A673 (cell line): Measurements from ENCODE around the gene DLG2. TPM values are rescaled to one million over a fixed set of nuclear protein-coding genes. Genes with fewer than 3 reads are reported as not detected.
A peak's percentile ranks its signal among the peaks of the same experiment; 100 is the strongest.

Experiments
- BruUV-seq: library from RNA; stranded (reverse); fragments of 400-500 nt; replicated peaks from 2 replicates; lab custom pipeline; 2021; lab: Mats Ljungman, UMichigan
- CTCF ChIA-PET: fragments of 300-600 bp; sonication (Branson Sonifier 250); formaldehyde crosslinking; loops from one replicate; lab custom pipeline; 2022; ENCODE audit warnings: antibody characterized with exemption; lab: Charles Lee
- POLR2A ChIA-PET: fragments of 300-600 bp; sonication (Branson Sonifier 250); formaldehyde crosslinking; loops from one replicate; lab custom pipeline; 2022; ENCODE audit warnings: antibody characterized with exemption; ENCODE audit not compliant: low non-redundant PET; lab: Charles Lee
- DNase-seq: peaks from one replicate; pipeline ENCODE4 v3.0.0-alpha.2; 2015; ENCODE audit warnings: low spot score
- H3K27ac ChIP-seq: fragments of 200-600 bp; sonication (generic); 2 replicates; pipeline ENCODE4 v1.5.1; 2016; ENCODE audit warnings: mixed run types, low read depth, mild to moderate bottlenecking, mixed read lengths, antibody characterized with exemption, low read length; ENCODE audit not compliant: poor library complexity, severe bottlenecking
- H3K27me3 ChIP-seq: fragments of 200-600 bp; sonication (generic); replicated peaks from 2 replicates; pipeline ENCODE4 v1.6.1; 2017; ENCODE audit warnings: mixed run types, low read depth, mild to moderate bottlenecking, mixed read lengths, antibody characterized with exemption, low read length; ENCODE audit not compliant: insufficient read depth, poor library complexity
- H3K36me3 ChIP-seq: fragments of 200-600 bp; sonication (generic); 2 replicates; pipeline ENCODE4 v1.6.1; 2016; ENCODE audit warnings: mixed run types, mild to moderate bottlenecking, mixed read lengths, antibody characterized with exemption, low read length; ENCODE audit not compliant: insufficient read depth, poor library complexity, severe bottlenecking
- H3K4me1 ChIP-seq: fragments of 200-600 bp; sonication (generic); 2 replicates; pipeline ENCODE4 v1.6.1; 2017; ENCODE audit warnings: mixed run types, mild to moderate bottlenecking, mixed read lengths, antibody characterized with exemption, low read length; ENCODE audit not compliant: insufficient read depth, poor library complexity, severe bottlenecking
- H3K4me3 ChIP-seq: fragments of 200-600 bp; sonication (generic); 2 replicates; pipeline ENCODE4 v1.5.1; 2016; ENCODE audit warnings: low read depth, mixed run types, mild to moderate bottlenecking, mixed read lengths, low read length; ENCODE audit not compliant: poor library complexity, severe bottlenecking
- H3K9me3 ChIP-seq: fragments of 200-600 bp; sonication (generic); 2 replicates; pipeline ENCODE4 v1.6.1; 2016; ENCODE audit warnings: mixed run types, low read depth, mild to moderate bottlenecking, mixed read lengths, antibody characterized with exemption, low read length; ENCODE audit not compliant: poor library complexity, severe bottlenecking
- CTCF ChIP-seq: fragments of 300-800, 200-600 bp; sonication (generic); conservative IDR thresholded peaks from 2 replicates; pipeline ENCODE4 v1.5.1; 2017; ENCODE audit warnings: low read depth, mild to moderate bottlenecking, antibody characterized with exemption, low read length, moderate library complexity, mixed read lengths
- EZH2 ChIP-seq: fragments of 200-600 bp; sonication (generic); IDR thresholded peaks from 2 replicates; pipeline ENCODE4 v1.6.1; 2017; ENCODE audit warnings: borderline replicate concordance, low read depth, mild to moderate bottlenecking, mixed read lengths, antibody characterized with exemption, low read length; ENCODE audit not compliant: poor library complexity, severe bottlenecking
- intact Hi-C: fragments of 100-400 bp; cut with micrococcal nuclease; formaldehyde crosslinking; loops from one replicate; pipeline ENCODE4 v1.10.0; 2022; ENCODE audit not compliant: unreplicated experiment
- total RNA-seq: library from RNA; stranded (reverse); gene quantifications from 2 replicates; pipeline ENCODE4 v1.2.3, GENCODE V29; 2021

The DLG2 gene
- total RNA-seq, 1 experiment from 2014 or later = 277 TPM

DNA sequence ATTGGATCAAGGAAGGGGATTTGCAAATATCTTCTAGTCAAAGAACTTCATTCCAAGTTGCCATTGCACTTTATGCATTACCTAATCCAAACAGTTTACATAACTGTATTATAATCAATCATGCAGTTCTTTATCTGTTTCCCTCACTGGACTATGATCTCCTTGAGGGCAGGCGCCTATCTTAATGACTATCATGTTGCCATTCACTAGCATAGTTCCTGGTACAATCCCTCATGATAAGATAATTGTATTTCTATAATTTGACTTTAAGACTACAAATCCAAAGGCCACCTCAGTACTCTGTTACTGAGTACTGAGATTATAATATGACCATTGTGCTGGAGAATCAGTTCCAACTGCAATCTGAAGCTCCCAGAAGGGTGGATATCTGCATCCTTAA, 2062.3 kb downstream of the DLG2 start:
- no TSS peak for BruUV-seq
- TF ChIP-seq CTCF = no peak
- TF ChIP-seq EZH2 = no peak
- no peaks in the 10 kb centered on the region for H3K27me3 ChIP-seq
- H3K4me3 ChIP-seq = no peak overlapping the region
- H3K36me3 ChIP-seq = peaks cover 22% of the 10 kb centered on the region
- H3K27ac ChIP-seq = no peak overlapping the region
- H3K4me1 ChIP-seq = peaks cover 38% of the 10 kb centered on the region
- POLR2A ChIA-PET = no interaction called here
- no peak for DNase-seq
- H3K9me3 ChIP-seq = no peaks in the 10 kb centered on the region
- CTCF ChIA-PET = no interaction called here
- intact Hi-C loops = no loop called here

- Histone ChIP-seq H3K27me3 (no peaks in the 10 kb centered on the region), H3K27ac (no peak overlapping the region), H3K4me1 (peaks cover 61% of the 10 kb centered on the region), H3K9me3 (no peaks in the 10 kb centered on the region), H3K36me3 (peaks cover 29% of the 10 kb centered on the region), H3K4me3 (no peak overlapping the region)
- intact Hi-C loops = no loop called here
- CTCF ChIA-PET = no interaction called here
- POLR2A ChIA-PET = no interaction called here
- no peak for DNase-seq
- TF ChIP-seq EZH2 (no peak), CTCF (0 out of 2 replicates have a peak, but pooled peaks have one; percentile 17)
- no TSS peak for BruUV-seq
Measured at GRCh38 chr11:83558281-83558680, 2068.9 kb downstream of the DLG2 start.

GRCh38 chr11:83557653-83558052, 2069.5 kb downstream of the DLG2 start:
- TF ChIP-seq EZH2 (no peak), CTCF (no peak)
- intact Hi-C loops = no loop called here
- Histone ChIP-seq H3K9me3 (no peaks in the 10 kb centered on the region), H3K27ac (peak overlapping the region; percentile 25), H3K4me3 (no peak overlapping the region), H3K4me1 (peaks cover 67% of the 10 kb centered on the region), H3K27me3 (no peaks in the 10 kb centered on the region), H3K36me3 (peaks cover 29% of the 10 kb centered on the region)
- ChIA-PET CTCF (no interaction called here), POLR2A (no interaction called here)
- BruUV-seq = no TSS peak
- peak; percentile 61 for DNase-seq
